K562 (cell line): ENCODE measurements around the gene ZCCHC3. TPM values are rescaled to one million over a fixed set of nuclear protein-coding genes. Genes with fewer than 3 reads are reported as not detected.

ENCODE experiments used
- ARHGAP35 ChIP-seq: fragments of 450-650 bp; IDR thresholded peaks from 2 replicates; pipeline ENCODE4 v1.6.1; 2018; ENCODE audit not compliant: partially characterized antibody
- C11orf30 ChIP-seq: fragments of 450-650 bp; IDR thresholded peaks from 2 replicates; pipeline ENCODE4 v1.6.1; 2016; ENCODE audit warnings: low read depth, mild to moderate bottlenecking
- CHD7 ChIP-seq: fragments of 200-600 bp; sonication (generic); IDR thresholded peaks from one replicate; pipeline ENCODE4 v1.6.1; 2012; ENCODE audit warnings: mild to moderate bottlenecking, low read depth, low read length, inconsistent platforms
- MEIS2 ChIP-seq: fragments of 450-650 bp; IDR thresholded peaks from 2 replicates; pipeline ENCODE4 v1.6.1; 2014; ENCODE audit warnings: mild to moderate bottlenecking; ENCODE audit not compliant: partially characterized antibody
- MTA2 ChIP-seq: fragments of 450-650 bp; IDR thresholded peaks from 2 replicates; pipeline ENCODE4 v1.6.1; 2016; ENCODE audit warnings: low read depth
- ZNF143 ChIP-seq: sonication (generic); formaldehyde crosslinking; IDR thresholded peaks from 2 replicates; pipeline ENCODE4 v1.9.0; 2022; ENCODE audit warnings: mild to moderate bottlenecking, missing genetic modification reagents
- polyA plus RNA-seq, 8 experiments: library from polyadenylated mRNA; depleted of rRNA in 4 of 8; stranded (reverse) in 5 of 8; unstranded in 3 of 8; fragments of >200 nt; fragmentation: Nextera tagmentation in 2 of 8; fragmentation: Illumina TruSeq in 1 of 8; extraction: Ambion mirVana in 2 of 8; extraction: Trizol in 1 of 8; gene quantifications; 2 replicates each; pipeline versions ENCODE4 v1.2.1 to v1.2.3, GENCODE V29; 2011 to 2014; ENCODE audit warnings: inconsistent platforms in 1 of 8, missing spikeins in 1 of 8
- total RNA-seq, 7 experiments: library from RNA; depleted of rRNA in 6 of 7; stranded (reverse); fragments of >200 nt in 6 of 7; fragmentation: Illumina TruSeq in 2 of 7; extraction: Trizol in 2 of 7; gene quantifications; 2 replicates each; pipeline versions ENCODE4 v1.2.1 to v1.2.3, GENCODE V29; 2011 to 2021; ENCODE audit warnings: low replicate concordance in 1 of 7

The ZCCHC3 gene
- total and polyA plus RNA-seq, 9 of the 15 experiments (the other 6 are each of a cell fraction or from before 2014, with no cell fraction given): 2.8 to 23.3 (median 16.5) TPM

- TF ChIP-seq CHD7 (no peak), MEIS2 (peak; percentile 28), ZNF143 (CRISPR knock-in tag) (no peak), ARHGAP35 (no peak), MTA2 (peak; percentile 43; the same call in 1 of the 2 replicates), C11orf30 (no peak; the same call in 1 of the 2 replicates)
These were observed 50.5 kb downstream of the ZCCHC3 start (continued) for GRCh38 chr20:347640-348484.
